HG02852 (cell line): ENCODE data around the gene HEY2.
"Not testable (repeated sequence)": the region's sequence is repeated elsewhere in the genome, so short reads cannot be mapped to it uniquely, and the experiment has no call there.

Experiments
- ATAC-seq: cut with Tn5 transposase; IDR thresholded peaks from one replicate; pipeline ENCODE4 v1.9.1; 2021; ENCODE audit warnings: mild to moderate bottlenecking, moderate library complexity; ENCODE audit not compliant: unreplicated experiment

HEY2 gene

GRCh38 chr6:125765944-125766343 lies 16.5 kb downstream of the HEY2 start:
- ATAC-seq = no peak

GRCh38 chr6:125766641-125767040 lies 17.2 kb downstream of the HEY2 start:
- no peak for ATAC-seq

DNA sequence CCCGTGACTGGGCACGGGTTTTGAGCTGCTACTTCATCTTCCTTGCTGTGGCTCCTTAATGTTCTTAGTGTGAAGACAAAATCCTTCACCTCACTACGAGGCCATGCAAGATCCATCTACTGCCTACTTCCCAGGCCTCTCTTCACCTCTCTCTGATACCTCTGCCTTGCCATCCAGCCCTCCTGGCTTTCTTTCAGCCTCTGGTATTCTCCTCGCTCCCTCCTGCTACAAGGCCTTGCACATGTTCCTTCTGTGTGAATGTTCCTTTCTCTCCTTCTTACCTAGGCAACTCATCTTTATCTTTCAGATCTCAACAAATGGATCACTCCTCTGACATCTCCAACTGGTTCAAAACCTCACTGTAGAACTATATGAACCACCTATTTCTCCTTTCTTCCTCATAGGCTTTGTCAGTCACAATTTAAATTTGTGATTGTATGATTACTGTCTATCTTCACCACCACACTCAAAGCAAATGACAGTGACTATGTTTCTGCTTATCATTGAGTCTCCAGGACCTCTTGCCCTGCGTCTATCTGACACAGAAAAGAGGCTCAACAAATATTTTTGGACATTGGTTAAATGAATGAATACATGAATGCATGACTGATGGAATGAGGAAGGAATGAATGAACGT lies 19.8 kb downstream of the HEY2 start:
- ATAC-seq = no peak

DNA sequence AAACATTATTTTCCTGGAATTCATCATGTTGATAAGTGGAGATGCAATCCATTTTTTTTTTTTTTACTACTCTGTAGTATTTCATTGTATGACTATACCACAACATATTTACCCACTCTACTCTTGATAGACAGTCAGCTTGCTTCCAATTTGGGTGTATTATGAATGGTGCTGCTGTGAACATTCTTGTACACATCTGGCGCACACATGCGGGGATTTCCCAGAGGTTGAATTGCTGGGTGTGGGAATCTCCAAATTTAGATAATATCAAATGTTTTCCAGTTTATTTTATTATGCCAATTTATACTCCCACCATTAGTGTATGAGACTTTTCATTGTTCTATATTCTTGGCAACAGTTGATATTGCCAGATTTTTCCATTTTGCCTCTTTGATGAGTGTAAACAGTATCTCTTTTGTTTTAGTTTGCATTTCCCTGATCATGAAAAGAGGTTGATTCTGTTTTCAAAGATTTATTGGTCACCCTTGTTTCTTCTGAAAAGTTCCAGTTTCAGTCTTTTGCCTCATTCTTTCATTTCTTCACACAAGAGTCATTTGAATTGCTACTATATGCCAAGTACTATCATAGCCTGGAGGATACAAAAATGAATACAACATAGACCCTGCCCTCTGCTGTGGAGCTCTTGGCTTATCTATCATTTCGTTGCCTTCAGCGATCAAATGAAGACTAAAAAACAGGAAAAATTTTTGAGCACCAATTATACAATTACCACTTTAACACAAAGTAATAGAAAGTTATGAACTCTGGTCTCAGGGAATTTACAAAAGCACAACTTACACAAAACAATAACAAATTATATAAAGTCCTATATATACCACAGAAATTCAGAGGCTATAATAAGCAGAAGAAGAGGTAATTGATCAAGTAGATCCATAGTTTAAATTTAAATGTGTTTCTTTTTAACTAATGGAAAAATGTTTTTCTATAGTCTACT lies 24.2 kb downstream of the HEY2 start:
- ATAC-seq = no peak

GRCh38 chr6:125776107-125776826 lies 26.8 kb downstream of the HEY2 start:
- ATAC-seq = not testable (repeated sequence)

GRCh38 chr6:125779924-125780539 lies 30.6 kb downstream of the HEY2 start:
- ATAC-seq = peak; percentile 81

DNA sequence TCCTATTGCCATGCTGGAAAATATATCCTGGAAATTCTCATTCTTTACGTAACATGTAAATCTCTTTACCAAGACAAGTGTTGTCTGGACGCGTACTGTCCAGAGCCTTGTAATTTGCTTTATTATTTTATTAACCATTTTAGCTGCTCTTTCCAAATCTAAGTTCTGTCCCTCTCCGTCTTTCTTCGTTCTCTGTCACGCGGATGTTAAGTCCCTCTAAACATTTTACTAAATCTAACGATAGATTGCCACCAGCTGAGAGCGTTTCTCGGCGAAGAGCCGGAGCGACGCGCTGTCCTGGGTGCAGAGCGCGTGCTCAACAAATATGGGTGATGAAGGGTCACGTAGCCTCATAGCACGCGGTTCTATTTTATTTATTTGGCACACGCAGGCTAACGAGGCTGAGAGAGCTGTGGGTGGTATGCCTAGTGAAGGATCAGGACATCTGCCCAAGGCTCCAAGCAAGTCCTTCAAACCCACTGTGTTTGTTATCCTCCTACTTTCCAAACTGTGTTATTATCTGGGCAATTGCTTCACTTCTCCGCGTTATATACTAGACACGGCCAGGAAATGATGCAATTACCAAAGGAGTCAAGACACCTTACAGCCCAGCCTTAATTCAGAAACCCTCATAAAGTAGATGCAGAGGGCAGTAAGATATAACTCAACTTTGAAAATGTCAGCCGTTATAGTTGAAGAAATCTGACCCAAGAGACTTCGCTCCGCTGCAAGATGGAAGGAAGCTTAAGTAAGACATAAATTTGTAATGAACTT lies 31.3 kb downstream of the HEY2 start:
- ATAC-seq = peak; percentile 78

- peak; percentile 43 for ATAC-seq
Observed at GRCh38 chr6:125781314-125781868, 32.0 kb downstream of the HEY2 start.

DNA sequence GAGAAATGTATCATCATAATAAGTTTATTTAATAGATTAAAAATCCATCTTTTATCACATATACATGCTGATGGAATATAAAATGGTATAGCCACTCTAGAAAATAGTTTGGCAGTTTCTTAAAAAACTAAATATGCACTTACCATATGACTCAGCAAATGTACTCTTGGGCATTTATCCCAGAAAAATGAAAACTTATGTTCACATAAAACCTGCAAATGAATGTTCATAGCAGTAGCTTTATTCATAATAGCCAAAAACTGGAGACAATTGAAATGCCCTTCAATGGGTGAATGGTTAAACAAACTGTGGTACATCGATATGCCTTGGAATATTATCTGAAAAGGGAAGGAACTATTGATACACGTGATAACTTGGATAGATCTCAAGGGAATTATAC lies 34.9 kb downstream of the HEY2 start:
- ATAC-seq = no peak

- no peak for ATAC-seq
Observed at GRCh38 chr6:125787791-125788190, 38.4 kb downstream of the HEY2 start.

DNA sequence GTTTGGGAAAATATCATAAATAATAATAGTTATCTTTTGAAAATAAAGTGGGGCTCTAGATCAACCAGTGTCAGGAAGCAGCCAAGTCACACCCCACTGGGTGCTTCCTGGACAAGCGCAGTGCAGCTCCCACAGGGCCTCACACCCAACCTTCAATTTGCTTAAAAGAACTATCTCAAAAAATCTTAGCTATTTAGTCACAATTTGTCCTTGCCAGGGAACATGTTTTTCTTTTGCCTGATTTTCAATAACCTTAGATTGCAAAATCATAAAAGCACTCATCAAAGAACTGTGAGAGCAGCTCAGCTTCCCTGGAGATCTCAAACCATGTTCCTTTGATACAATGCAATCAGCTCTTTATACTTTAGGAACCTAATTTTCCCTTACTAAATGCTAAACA lies 39.7 kb downstream of the HEY2 start:
- ATAC-seq = no peak

DNA sequence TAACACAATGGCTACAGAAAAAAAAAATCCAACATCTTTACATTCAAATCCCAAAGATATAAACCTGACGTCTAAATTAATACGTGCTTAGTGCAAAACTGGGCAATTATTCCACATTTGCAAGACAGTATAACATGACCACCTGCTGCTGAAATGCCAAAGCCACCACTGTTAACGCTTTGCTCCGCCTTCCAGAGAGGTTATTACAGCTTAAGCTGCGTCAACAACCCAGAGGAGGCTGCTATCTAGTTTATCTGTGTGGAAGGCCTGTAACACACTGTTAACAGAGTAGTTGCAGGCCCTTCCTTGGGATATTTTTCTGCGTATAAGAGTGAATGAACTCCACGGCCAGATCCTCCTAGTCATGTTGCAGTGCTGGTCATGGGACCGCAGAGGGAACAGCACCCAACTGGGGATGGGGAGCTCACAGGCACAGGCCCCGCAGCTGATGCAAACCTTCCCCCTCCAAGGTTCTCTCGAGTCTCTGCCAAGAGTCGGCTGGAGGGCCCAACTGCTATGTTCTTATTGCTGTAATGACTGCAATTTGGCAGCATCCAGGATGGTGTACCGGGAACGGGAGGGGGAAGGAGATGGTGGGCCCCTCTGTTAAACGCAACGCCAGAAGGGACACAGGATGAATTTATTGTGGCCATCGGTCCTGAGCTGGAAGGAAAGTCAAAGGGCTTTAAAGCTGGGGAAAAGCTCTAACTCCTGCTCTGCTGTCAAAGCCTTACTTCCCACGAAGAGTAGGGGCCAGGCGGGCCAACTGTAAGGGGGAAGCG lies 40.3 kb downstream of the HEY2 start:
- ATAC-seq = peak; percentile 20

DNA sequence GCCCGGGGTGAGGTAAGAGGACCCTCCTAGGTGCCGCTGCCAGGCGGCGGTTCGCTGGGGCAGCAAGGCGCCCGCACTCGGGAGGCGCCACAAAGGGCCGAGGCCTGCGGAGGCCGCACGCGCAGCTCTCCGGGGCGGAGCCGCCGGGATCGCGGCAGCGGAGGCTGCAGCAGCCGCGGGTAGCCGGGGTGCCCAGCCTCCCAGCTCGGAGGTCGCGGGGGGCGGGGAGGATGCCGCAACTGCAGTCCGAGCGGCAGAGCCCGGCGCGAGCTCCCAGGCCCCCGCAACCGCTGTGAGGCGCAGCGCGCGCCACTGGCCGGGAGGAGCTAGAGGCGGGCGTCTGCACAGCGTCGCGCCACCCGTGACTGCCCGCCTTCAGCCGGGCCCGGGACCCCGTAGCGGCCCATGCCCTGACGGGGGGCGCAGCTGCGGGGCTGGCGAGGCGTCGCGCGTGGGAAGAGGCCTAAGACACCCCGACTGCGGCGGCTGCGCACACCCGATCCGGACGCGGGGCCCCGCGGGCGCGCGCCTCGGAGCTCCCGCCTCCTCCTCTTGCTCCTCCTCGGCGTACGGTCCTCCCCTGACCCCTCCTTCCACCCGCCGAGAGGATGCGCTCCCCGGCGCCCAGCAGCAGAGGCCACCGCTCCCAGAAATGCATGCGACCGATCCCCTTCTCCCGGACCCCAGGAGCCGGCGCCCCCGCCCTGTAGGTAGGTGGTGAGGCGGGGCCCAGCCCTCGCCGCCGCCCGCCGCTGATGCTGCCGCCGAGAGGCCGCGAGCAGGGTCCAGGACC lies 41.1 kb downstream of the HEY2 start, which contains the start of gene NCOA7:
Gene NCOA7, plus strand, starts transcription at position 603 of the 793 bp plus-strand sequence. CDS start 24,395 bp downstream, outside the sequence.
- ATAC-seq = peak; percentile 80

DNA sequence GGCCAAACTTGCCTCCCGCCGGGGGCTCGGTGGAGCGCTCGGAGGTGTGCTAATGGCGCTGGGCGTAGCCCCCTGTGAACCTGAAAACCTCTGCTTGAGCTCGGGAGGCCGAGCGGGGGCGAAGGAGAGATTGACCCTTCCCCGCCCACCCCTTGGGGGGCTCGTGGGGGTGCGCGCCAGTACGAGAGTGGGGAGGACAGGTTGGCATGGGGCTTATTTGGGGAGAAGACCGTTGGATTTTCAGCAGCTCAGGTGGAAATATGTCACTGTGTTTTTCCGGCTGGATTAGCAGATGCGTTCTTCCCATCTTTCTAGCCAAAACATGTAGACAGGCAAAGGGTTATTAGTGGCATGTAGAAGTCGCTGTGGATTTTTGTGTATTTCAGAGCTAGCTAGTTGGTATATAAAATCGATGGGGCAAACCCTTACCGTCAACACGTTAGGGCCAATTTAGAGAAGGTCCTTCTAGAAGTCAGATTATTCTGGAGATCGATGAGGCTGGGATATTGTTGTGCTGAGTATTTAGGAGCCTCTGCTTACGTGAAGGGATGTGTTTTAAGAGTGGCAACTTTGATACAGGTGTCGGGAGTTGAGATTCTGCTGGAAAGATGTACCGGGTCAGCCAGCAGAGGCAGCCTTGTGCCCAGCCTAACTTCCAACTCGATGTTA lies 41.9 kb downstream of the HEY2 start:
- peak; percentile 29 for ATAC-seq

- ATAC-seq = no peak
Observed at GRCh38 chr6:125791820-125792165, 42.4 kb downstream of the HEY2 start.

DNA sequence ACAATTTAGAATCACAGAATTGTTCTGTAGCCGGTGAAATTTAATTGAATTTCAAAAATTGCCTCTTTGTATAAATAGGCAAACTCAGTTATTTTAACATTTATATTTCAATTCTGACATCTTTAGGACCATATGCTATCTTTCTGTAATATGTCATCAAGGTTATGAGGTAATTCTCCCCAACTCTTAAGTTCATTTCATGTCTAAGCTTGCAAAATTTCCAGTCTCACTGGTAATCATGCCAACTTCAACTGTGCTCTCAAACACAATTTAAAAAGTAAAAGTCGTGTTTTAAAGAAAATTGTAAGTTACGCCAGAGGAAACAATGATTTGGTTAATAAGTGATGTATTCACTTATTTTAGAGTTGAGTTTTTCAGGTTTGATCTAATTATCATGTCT lies 42.7 kb downstream of the HEY2 start:
- no peak for ATAC-seq

GRCh38 chr6:125792680-125793079 lies 43.2 kb downstream of the HEY2 start:
- no peak for ATAC-seq

- ATAC-seq = no peak
Observed at GRCh38 chr6:125793280-125793679, 43.8 kb downstream of the HEY2 start.
